CD4-positive, alpha-beta T cell (primary cell): Measurements from ENCODE around the gene MYO1D. TPM values are rescaled to one million over a fixed set of nuclear protein-coding genes. Genes with fewer than 3 reads are reported as not detected.

ENCODE experiments used
- ATAC-seq: fragments of 200-7000 bp; cut with Tn5 transposase; one replicate; pipeline ENCODE4 v1.10.0; 2022; ENCODE audit warnings: mild to moderate bottlenecking; ENCODE audit not compliant: poor library complexity
- CTCF ChIA-PET: fragments of 350-600 bp; sonication (Branson Sonifier 250); formaldehyde crosslinking; loops from one replicate; lab custom pipeline; 2021; ENCODE audit warnings: antibody characterized with exemption, inconsistent platforms; lab: Charles Lee
- POLR2A ChIA-PET: fragments of 350-600 bp; sonication (Branson Sonifier 250); formaldehyde crosslinking; loops from one replicate; lab custom pipeline; 2021; ENCODE audit warnings: antibody characterized with exemption, inconsistent platforms; lab: Charles Lee
- DNase-seq, 14 experiments: peaks; one replicate each; pipeline ENCODE4 v3.0.0-alpha.2; 2013 to 2020; ENCODE audit warnings: mixed read lengths in 2 of 14
- H3K27ac ChIP-seq, 2 donors: one replicate each; pipeline versions ENCODE4 v1.5.1 to v1.7.0; 2013; ENCODE audit warnings: low read length in 2 of 2, low read depth in 1 of 2, mild to moderate bottlenecking in 1 of 2
- H3K27me3 ChIP-seq, 2 experiments: 1 replicate in 1 of 2; 2 replicates in 1 of 2; pipeline versions ENCODE4 v1.6.1 to v1.7.0; 2013; ENCODE audit warnings: low read length in 2 of 2, control low read depth in 1 of 2, mild to moderate bottlenecking in 1 of 2, moderate library complexity in 1 of 2; ENCODE audit not compliant: insufficient read depth in 2 of 2, control insufficient read depth in 1 of 2
- H3K36me3 ChIP-seq: one replicate; pipeline ENCODE4 v1.6.1; 2013; ENCODE audit warnings: low read length, control low read depth; ENCODE audit not compliant: insufficient read depth
- H3K4me1 ChIP-seq: one replicate; pipeline ENCODE4 v1.6.1; 2013; ENCODE audit warnings: low read length, control low read depth; ENCODE audit not compliant: insufficient read depth
- H3K4me3 ChIP-seq: one replicate; pipeline ENCODE4 v1.5.1; 2013; ENCODE audit warnings: mild to moderate bottlenecking, low read length, moderate library complexity
- H3K9me3 ChIP-seq, 2 experiments: 1 replicate in 1 of 2; 2 replicates in 1 of 2; pipeline versions ENCODE4 v1.6.1 to v1.7.0; 2013; ENCODE audit warnings: low read length in 2 of 2, mild to moderate bottlenecking in 2 of 2, control low read depth in 1 of 2, moderate library complexity in 1 of 2; ENCODE audit not compliant: control insufficient read depth in 1 of 2, insufficient read depth in 1 of 2
- H3K27ac Mint-ChIP-seq: one replicate; pipeline ENCODE4 v1.8.0; 2020; ENCODE audit warnings: mixed read lengths
- H3K27me3 Mint-ChIP-seq: one replicate; pipeline ENCODE4 v1.8.0; 2021; ENCODE audit warnings: mixed read lengths
- H3K36me3 Mint-ChIP-seq: one replicate; pipeline ENCODE4 v1.8.0; 2021; ENCODE audit warnings: low read depth, mixed read lengths
- H3K4me1 Mint-ChIP-seq: one replicate; pipeline ENCODE4 v1.8.0; 2021; ENCODE audit warnings: low read depth, mixed read lengths
- H3K4me3 Mint-ChIP-seq: one replicate; pipeline ENCODE4 v1.8.0; 2020; ENCODE audit warnings: mild to moderate bottlenecking, mixed read lengths
- H3K9me3 Mint-ChIP-seq: one replicate; pipeline ENCODE4 v1.8.0; 2020; ENCODE audit warnings: mixed read lengths
- intact Hi-C, 2 experiments: fragments of 100-400 bp; cut with DNase I in 1 of 2; cut with micrococcal nuclease in 1 of 2; formaldehyde crosslinking; loops; one replicate each; pipeline versions ENCODE4 v1.15.1 to v1.9.0; 2023 to 2025; cut with DNase I, micrococcal nuclease
- total RNA-seq, 174 experiments: library from RNA in 2 of 174; stranded (reverse) in 2 of 174; gene quantifications; one replicate each; pipeline ENCODE4 v1.2.3 and lab custom pipeline; 2021 to 2026
- TF ChIP-seq, protein P1 (sequence below): fragments of 200-600 bp; IDR thresholded peaks from one replicate; pipeline ENCODE4 v1.8.0; 2022; ENCODE audit warnings: antibody characterized with exemption, mild to moderate bottlenecking

The MYO1D gene
- total RNA-seq, 2 experiments from 2014 or later: 5.8 to 6.4 TPM

DNA sequence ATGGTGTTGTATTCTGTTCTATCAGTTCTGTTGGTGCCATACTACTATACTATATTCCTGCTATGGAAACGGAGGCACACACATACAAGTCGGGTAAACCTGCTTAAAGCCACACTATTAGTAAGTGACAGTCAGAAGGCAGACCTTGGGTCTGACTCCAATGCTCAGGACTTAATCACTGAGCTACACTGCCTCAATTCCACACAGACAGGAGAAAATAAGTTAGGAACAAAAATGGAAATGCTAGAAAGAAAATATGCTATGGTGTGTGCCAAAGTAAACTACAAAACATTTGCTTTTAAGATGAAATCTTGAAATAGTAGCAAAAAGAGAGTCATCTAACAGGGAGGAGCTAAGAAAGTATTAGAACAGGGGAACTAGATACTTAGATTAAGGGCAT is 48.1 kb downstream of the MYO1D start:
- H3K27ac ChIP-seq: no peak overlapping the region
- Mint-ChIP-seq H3K36me3 (no peaks in the 10 kb centered on the region), H3K27me3 (peaks cover 19% of the 10 kb centered on the region), H3K9me3 (no peaks in the 10 kb centered on the region), H3K4me3 (no peak overlapping the region), H3K27ac (no peak overlapping the region), H3K4me1 (peaks cover 7% of the 10 kb centered on the region)
- H3K36me3 ChIP-seq: no peaks in the 10 kb centered on the region
- no peak for ATAC-seq
- DNase-seq: no peak
- TF ChIP-seq, protein P1, sequence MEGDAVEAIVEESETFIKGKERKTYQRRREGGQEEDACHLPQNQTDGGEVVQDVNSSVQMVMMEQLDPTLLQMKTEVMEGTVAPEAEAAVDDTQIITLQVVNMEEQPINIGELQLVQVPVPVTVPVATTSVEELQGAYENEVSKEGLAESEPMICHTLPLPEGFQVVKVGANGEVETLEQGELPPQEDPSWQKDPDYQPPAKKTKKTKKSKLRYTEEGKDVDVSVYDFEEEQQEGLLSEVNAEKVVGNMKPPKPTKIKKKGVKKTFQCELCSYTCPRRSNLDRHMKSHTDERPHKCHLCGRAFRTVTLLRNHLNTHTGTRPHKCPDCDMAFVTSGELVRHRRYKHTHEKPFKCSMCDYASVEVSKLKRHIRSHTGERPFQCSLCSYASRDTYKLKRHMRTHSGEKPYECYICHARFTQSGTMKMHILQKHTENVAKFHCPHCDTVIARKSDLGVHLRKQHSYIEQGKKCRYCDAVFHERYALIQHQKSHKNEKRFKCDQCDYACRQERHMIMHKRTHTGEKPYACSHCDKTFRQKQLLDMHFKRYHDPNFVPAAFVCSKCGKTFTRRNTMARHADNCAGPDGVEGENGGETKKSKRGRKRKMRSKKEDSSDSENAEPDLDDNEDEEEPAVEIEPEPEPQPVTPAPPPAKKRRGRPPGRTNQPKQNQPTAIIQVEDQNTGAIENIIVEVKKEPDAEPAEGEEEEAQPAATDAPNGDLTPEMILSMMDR: no peak
- no peaks in the 10 kb centered on the region for H3K9me3 ChIP-seq
- H3K4me1 ChIP-seq: no peaks in the 10 kb centered on the region
- intact Hi-C loops: no loop called here
- H3K27me3 ChIP-seq: peaks cover 4 to 12% of the 10 kb centered on the region in 2 experiments
- POLR2A ChIA-PET: no interaction called here
- H3K4me3 ChIP-seq: no peak overlapping the region
- CTCF ChIA-PET: interaction anchor here (0.9 to 1.6 kb wide), 3 partner anchors 8 to 48 kb away, joined by 3 to 5 read pairs (median 3); partner anchors contain the start of gene MYO1D

DNA sequence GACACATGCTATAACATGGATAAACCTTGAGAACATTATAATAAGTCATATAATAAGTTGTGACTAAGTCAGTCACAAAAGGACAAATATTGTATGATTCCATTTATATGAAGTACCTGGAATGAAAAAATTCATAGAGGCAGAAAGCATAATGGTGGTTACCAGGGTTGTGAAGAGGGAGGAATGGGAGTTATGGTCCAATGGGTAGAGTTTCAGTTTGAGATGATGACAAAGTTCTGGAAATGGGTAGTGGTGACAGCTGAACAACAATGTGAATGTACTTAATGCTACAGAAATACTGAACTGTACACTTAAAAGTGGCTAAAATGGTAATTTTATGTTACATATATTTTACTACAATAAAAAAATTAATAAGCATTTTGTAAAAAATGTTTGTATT is 49.7 kb downstream of the MYO1D start:
- Mint-ChIP-seq H3K4me1 (peaks cover 10% of the 10 kb centered on the region), H3K27ac (no peak overlapping the region), H3K9me3 (no peaks in the 10 kb centered on the region), H3K36me3 (no peaks in the 10 kb centered on the region), H3K27me3 (peaks cover 30% of the 10 kb centered on the region), H3K4me3 (no peak overlapping the region)
- Histone ChIP-seq H3K4me3 (no peak overlapping the region), H3K27me3 (peaks cover 9 to 15% of the 10 kb centered on the region in 2 experiments), H3K9me3 (no peaks in the 10 kb centered on the region), H3K36me3 (no peaks in the 10 kb centered on the region), H3K4me1 (no peaks in the 10 kb centered on the region), H3K27ac (no peak overlapping the region)
- ChIA-PET CTCF (no interaction called here), POLR2A (no interaction called here)
- DNase-seq: no peak
- TF ChIP-seq, protein P1: no peak
- intact Hi-C loops: no loop called here
- ATAC-seq: no peak

DNA sequence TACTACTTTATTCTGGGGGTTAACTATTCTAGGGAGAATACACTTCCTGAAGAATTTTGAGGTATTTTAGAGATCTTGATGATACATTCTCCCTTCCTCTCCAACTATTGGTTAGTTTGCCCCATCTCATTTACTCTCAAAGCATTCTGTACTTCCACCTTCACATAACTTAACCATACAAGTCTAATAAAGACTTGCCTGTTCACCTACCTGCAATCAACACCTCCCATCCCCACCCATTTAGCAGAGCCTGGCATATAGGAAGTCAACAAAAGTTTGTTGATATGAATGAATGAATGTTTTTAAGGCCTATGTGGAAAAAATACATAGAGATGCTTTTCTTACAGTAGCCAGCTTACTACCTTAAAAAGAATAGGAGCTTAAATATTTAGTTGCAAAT is 50.8 kb downstream of the MYO1D start:
- ATAC-seq (no peak), DNase-seq (no peak)
- intact Hi-C loops: no loop called here
- no peaks in the 10 kb centered on the region for H3K36me3 ChIP-seq
- ChIA-PET CTCF (no interaction called here), POLR2A (no interaction called here)
- H3K27ac Mint-ChIP-seq: no peak overlapping the region
- H3K27me3 Mint-ChIP-seq: peaks cover 38% of the 10 kb centered on the region
- peaks cover 12 to 15% of the 10 kb centered on the region in 2 experiments for H3K27me3 ChIP-seq
- no peak overlapping the region for H3K4me3 Mint-ChIP-seq
- H3K27ac ChIP-seq: no peak overlapping the region
- no peaks in the 10 kb centered on the region for H3K36me3 Mint-ChIP-seq
- H3K9me3 ChIP-seq: no peaks in the 10 kb centered on the region
- no peak overlapping the region for H3K4me3 ChIP-seq
- H3K4me1 ChIP-seq: no peaks in the 10 kb centered on the region
- H3K9me3 Mint-ChIP-seq: no peaks in the 10 kb centered on the region
- peaks cover 10% of the 10 kb centered on the region for H3K4me1 Mint-ChIP-seq
- TF ChIP-seq, protein P1: no peak
